Measurements from ENCODE around the gene TTC39C.

- TF ChIP-seq CTCF (IDR thresholded peaks at IDR 0.05) (no peak), POLR2A (IDR thresholded peaks at IDR 0.05) (no peak)
Measured at GRCh38 chr18:24064391-24065100, 50.0 kb downstream of the TTC39C start.
